A549 (cell line): ENCODE results near the gene NDUFB2. TPM values are rescaled to one million over a fixed set of nuclear protein-coding genes. Genes with fewer than 3 reads are reported as not detected.
"Not testable (repeated sequence)": the region's sequence is repeated elsewhere in the genome, so short reads cannot be mapped to it uniquely, and the experiment has no call there.

ENCODE experiments used
- ATAC-seq, 2 experiments: fragments of 200-7000 bp in 1 of 2; fragments of >200 bp in 1 of 2; cut with Nextera tagmentation in 1 of 2; cut with Tn5 transposase in 1 of 2; 3 replicates each; pipeline versions ENCODE4 v1.8.0 to v1.9.1; 2018 to 2020; ENCODE audit warnings: mild to moderate bottlenecking in 1 of 2, moderate library complexity in 1 of 2
- CTCF ChIA-PET: fragments of 300-600 bp; sonication (Branson Sonifier 250); formaldehyde crosslinking; extraction: SDS; loops from one replicate; lab custom pipeline; 2021; ENCODE audit warnings: antibody characterized with exemption, inconsistent platforms; lab: Yijun Ruan, JAX
- POLR2A ChIA-PET: fragments of 350-600 bp; formaldehyde crosslinking; extraction: SDS; loops from one replicate; lab custom pipeline; 2021; ENCODE audit warnings: antibody characterized with exemption, inconsistent platforms; lab: Yijun Ruan, JAX
- DNase-seq, 2 experiments: peaks; one replicate each; pipeline versions ENCODE4 v3.0.0 to v3.0.0-alpha.2; 2011 to 2016; ENCODE audit warnings: low read depth in 1 of 2, low spot score in 1 of 2
- FAIRE-seq: peaks from 2 replicates; lab custom pipeline; 2011; peaks lifted over from hg19 to GRCh38; lab: Jason Lieb, UNC
- H3K27ac ChIP-seq, 2 experiments: fragments of >200 bp; sonication (Bioruptor Twin); formaldehyde crosslinking; 3 replicates each; pipeline ENCODE4 v1.5.1; 2016 to 2017
- H3K4me1 ChIP-seq: fragments of >200 bp; sonication (Bioruptor Twin); formaldehyde crosslinking; 3 replicates; pipeline ENCODE4 v1.6.1; 2016
- H3K4me2 ChIP-seq: fragments of >200 bp; sonication (Bioruptor Twin); formaldehyde crosslinking; 3 replicates; pipeline ENCODE4 v1.6.1; 2016
- H3K4me3 ChIP-seq: fragments of >200 bp; sonication (Bioruptor Twin); formaldehyde crosslinking; 3 replicates; pipeline ENCODE4 v1.5.1; 2016
- H3K9me3 ChIP-seq: fragments of >200 bp; sonication (Bioruptor Twin); formaldehyde crosslinking; 3 replicates; pipeline ENCODE4 v1.6.1; 2016
- ATOH8 ChIP-seq: fragments of 250-450 bp; sonication (Bioruptor Pico); IDR thresholded peaks from 2 replicates; pipeline ENCODE4 v1.5.0; 2020; ENCODE audit warnings: low read depth, mild to moderate bottlenecking, moderate library complexity
- CHD4 ChIP-seq: fragments of 200-600 bp; sonication (generic); IDR thresholded peaks from 2 replicates; pipeline ENCODE4 v1.6.1; 2016; ENCODE audit warnings: antibody characterized with exemption, mild to moderate bottlenecking, borderline replicate concordance
- GATA3 ChIP-seq: IDR thresholded peaks from 2 replicates; pipeline ENCODE4 v1.6.1; 2012; ENCODE audit warnings: borderline replicate concordance
- HMGXB4 ChIP-seq: fragments of 250-450 bp; sonication (Bioruptor Pico); IDR thresholded peaks from 2 replicates; pipeline ENCODE4 v1.5.0; 2021; ENCODE audit warnings: mild to moderate bottlenecking, moderate library complexity, borderline replicate concordance
- HOXB5 ChIP-seq: fragments of 250-450 bp; sonication (Bioruptor Pico); IDR thresholded peaks from 2 replicates; pipeline ENCODE4 v1.5.0; 2020; ENCODE audit warnings: mild to moderate bottlenecking, moderate library complexity
- JUNB ChIP-seq: fragments of >200 bp; sonication (Bioruptor Twin); formaldehyde crosslinking; IDR thresholded peaks from 2 replicates; pipeline ENCODE4 v1.6.1; 2016
- KDM1A ChIP-seq: fragments of 200-600 bp; sonication (generic); IDR thresholded peaks from 2 replicates; pipeline ENCODE4 v1.6.1; 2016; ENCODE audit warnings: low read depth, mild to moderate bottlenecking
- MAFK ChIP-seq: fragments of 450-650 bp; IDR thresholded peaks from 2 replicates; pipeline ENCODE4 v1.6.1; 2014; ENCODE audit not compliant: partially characterized antibody
- MAX ChIP-seq: IDR thresholded peaks from 2 replicates; pipeline ENCODE4 v1.6.1; 2012
- NFE2L2 ChIP-seq: fragments of 150-350 bp; conservative IDR thresholded peaks from 2 replicates; pipeline ENCODE4 v1.6.1; 2014; ENCODE audit warnings: low read length
- NPAS2 ChIP-seq: fragments of 250-450 bp; sonication (Bioruptor Pico); IDR thresholded peaks from 2 replicates; pipeline ENCODE4 v1.8.0; 2022; ENCODE audit warnings: mild to moderate bottlenecking, moderate library complexity, borderline replicate concordance
- POLR2AphosphoS2 ChIP-seq: conservative IDR thresholded peaks from 2 replicates; pipeline ENCODE4 v1.6.1; 2012; ENCODE audit warnings: low read length, improper control_type of control experiment, inconsistent platforms
- SMC3 ChIP-seq: fragments of >200 bp; sonication (Bioruptor Twin); formaldehyde crosslinking; IDR thresholded peaks from 3 replicates; pipeline ENCODE4 v1.6.1; 2018; ENCODE audit warnings: inconsistent platforms
- USF2 ChIP-seq: fragments of 450-650 bp; IDR thresholded peaks from 2 replicates; pipeline ENCODE4 v1.6.1; 2014; ENCODE audit warnings: antibody characterized with exemption
- ZC3H11A ChIP-seq: fragments of 450-650 bp; IDR thresholded peaks from 2 replicates; pipeline ENCODE4 v1.6.1; 2014; ENCODE audit warnings: antibody characterized with exemption, mild to moderate bottlenecking
- ZFP36 ChIP-seq: fragments of 450-650 bp; IDR thresholded peaks from 2 replicates; pipeline ENCODE4 v1.6.1; 2014; ENCODE audit warnings: borderline replicate concordance; ENCODE audit not compliant: partially characterized antibody
- ZSCAN20 ChIP-seq: fragments of 250-450 bp; sonication (Bioruptor Pico); IDR thresholded peaks from 2 replicates; pipeline ENCODE4 v1.8.0; 2022; ENCODE audit warnings: mild to moderate bottlenecking, moderate library complexity
- WGBS: methylation state at CpG from one replicate; pipeline ENCODE4 v1.1.6; 2017; ENCODE audit errors: missing lambda C conversion rate; 5-methylcytosine and 5-hydroxymethylcytosine counted together
- polyA plus RNA-seq, 4 experiments: library from polyadenylated mRNA; depleted of rRNA in 3 of 4; stranded (reverse); fragments of >200 nt; fragmentation: RNase III in 1 of 4; extraction: RNeasy Plus Mini Kit Qiagen cat#74134 plus additional on column Dnase treatment in 1 of 4; gene quantifications; 2 replicates in 3 of 4; 3 replicates in 1 of 4; pipeline ENCODE4 v1.2.3, GENCODE V29; 2011 to 2017

Gene NDUFB2
- polyA plus RNA-seq, 2 of the 4 experiments (the other 2 are of a cell fraction) = 370 to 381 TPM

- TF ChIP-seq MAX (no peak), NPAS2 (CRISPR knock-in tag) (no peak), NFE2L2 (no peak), JUNB (no peak), ZSCAN20 (no peak), GATA3 (no peak), ATOH8 (CRISPR knock-in tag) (no peak), SMC3 (no peak)
Measured at GRCh38 chr7:140668641-140669040, 27.9 kb upstream of the NDUFB2 start (continued).

- Histone ChIP-seq H3K9me3 (no peaks in the 10 kb centered on the region), H3K4me2 (no peak overlapping the region), H3K27ac (no peak overlapping the region), H3K4me1 (peaks cover 11% of the 10 kb centered on the region; the same call in 1 of the 3 replicates), H3K4me3 (no peak overlapping the region)
- TF ChIP-seq HMGXB4 (CRISPR knock-in tag) (no peak), KDM1A (no peak), HOXB5 (CRISPR knock-in tag) (no peak), ZC3H11A (no peak), GATA3 (no peak), ZFP36 (no peak), USF2 (no peak), NFE2L2 (no peak), MAFK (no peak), ATOH8 (CRISPR knock-in tag) (no peak), POLR2AphosphoS2 (no peak), CHD4 (no peak)
- ChIA-PET CTCF (interaction anchor here (0.6 to 3.2 kb wide), 6 partner anchors 9 to 346 kb away, joined by 3 to 18 read pairs (median 4); partner anchors contain the start of gene MRPS33), POLR2A (no interaction called here)
- WGBS = 94% methylated on average over 3 of the region's 3 CpGs
- no peak for DNase-seq
- ATAC-seq = no peak
- no peak for FAIRE-seq
Measured at GRCh38 chr7:140669352-140669751, 27.2 kb upstream of the NDUFB2 start.

GRCh38 chr7:140669862-140670261 lies 26.6 kb upstream of the NDUFB2 start:
- H3K9me3 ChIP-seq, H3K4me3 ChIP-seq, H3K27ac ChIP-seq, H3K4me2 ChIP-seq, DNase-seq, POLR2A ChIA-PET, ATAC-seq, FAIRE-seq: not testable (repeated sequence)
- H3K4me1 ChIP-seq = peaks cover 15% of the 10 kb centered on the region; the same call in 1 of the 3 replicates
- CTCF ChIA-PET = interaction anchor here (0.6 to 3.2 kb wide), 5 partner anchors 9 to 871 kb away, joined by 3 to 18 read pairs (median 6); no protein-coding TSS in a partner anchor
- 77% methylated on average over 10 of the region's 10 CpGs for WGBS
